ENCODE data around the gene CMYA5.

Gene CMYA5

DNA sequence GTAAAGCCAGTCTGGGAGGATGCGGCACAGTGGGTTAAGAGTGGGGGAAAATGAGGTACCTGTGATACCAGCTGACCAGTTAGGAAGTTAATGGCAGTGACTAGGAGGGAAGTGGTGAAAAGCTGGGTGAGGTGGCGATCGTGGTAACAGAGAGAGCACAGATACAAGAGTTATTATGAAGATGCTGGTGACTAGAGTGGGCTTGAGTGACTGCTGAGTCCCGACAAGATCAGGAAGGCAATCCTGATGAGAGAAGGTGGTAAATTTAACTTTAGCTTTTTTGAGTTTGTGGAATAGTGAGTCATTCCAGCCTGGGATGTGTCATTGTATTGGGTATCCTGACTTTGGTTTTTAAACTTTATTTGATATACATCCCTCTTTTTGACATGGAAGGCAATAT, 38.8 kb downstream of the CMYA5 start:
- no peaks in the 10 kb centered on the region for H3K36me3 ChIP-seq (ENCODE audit: control insufficient read depth, low read length)
- TF ChIP-seq CTCF (IDR thresholded peaks at IDR 0.05; ENCODE audit: low read depth, low read length, poor library complexity, severe bottlenecking) (no peak), EZH2phosphoT487 (IDR thresholded peaks at IDR 0.05; ENCODE audit: borderline replicate concordance, low read length) (no peak)

GRCh38 chr5:79729679-79730078, 40.0 kb downstream of the CMYA5 start:
- TF ChIP-seq CTCF (IDR thresholded peaks at IDR 0.05; ENCODE audit: low read depth, low read length, poor library complexity, severe bottlenecking) (no peak), EZH2phosphoT487 (IDR thresholded peaks at IDR 0.05; ENCODE audit: borderline replicate concordance, low read length) (no peak)
- Histone ChIP-seq H4K20me1 (ENCODE audit: control insufficient read depth, insufficient read depth, low read depth, low read length) (no peaks in the 10 kb centered on the region), H3F3A (ENCODE audit: control insufficient read depth, insufficient read depth) (no peaks in the 10 kb centered on the region)

More for the DNA sequence above, 38.8 kb downstream of the CMYA5 start:
- Histone ChIP-seq H3K27ac (ENCODE audit: low read depth, low read length) (no peak overlapping the region), H3K27me3 (ENCODE audit: control insufficient read depth, low read length) (peaks cover 16% of the 10 kb centered on the region; the same call in 1 of the 2 replicates), H4K20me1 (ENCODE audit: control insufficient read depth, insufficient read depth, low read depth, low read length) (no peaks in the 10 kb centered on the region), H3K4me2 (ENCODE audit: low read length) (no peak overlapping the region), H3K4me3 (ENCODE audit: low read length) (no peak overlapping the region), H3K9me2 (replicated peaks; ENCODE audit: control insufficient read depth, low read length) (no peaks in the 10 kb centered on the region), H3K4me1 (ENCODE audit: control insufficient read depth, low read length) (no peaks in the 10 kb centered on the region), H3F3A (ENCODE audit: control insufficient read depth, insufficient read depth) (no peaks in the 10 kb centered on the region), H3K79me2 (ENCODE audit: control insufficient read depth, low read length) (no peaks in the 10 kb centered on the region), H3K9me3 (ENCODE audit: control insufficient read depth, insufficient read depth, low read length) (no peaks in the 10 kb centered on the region)

DNA sequence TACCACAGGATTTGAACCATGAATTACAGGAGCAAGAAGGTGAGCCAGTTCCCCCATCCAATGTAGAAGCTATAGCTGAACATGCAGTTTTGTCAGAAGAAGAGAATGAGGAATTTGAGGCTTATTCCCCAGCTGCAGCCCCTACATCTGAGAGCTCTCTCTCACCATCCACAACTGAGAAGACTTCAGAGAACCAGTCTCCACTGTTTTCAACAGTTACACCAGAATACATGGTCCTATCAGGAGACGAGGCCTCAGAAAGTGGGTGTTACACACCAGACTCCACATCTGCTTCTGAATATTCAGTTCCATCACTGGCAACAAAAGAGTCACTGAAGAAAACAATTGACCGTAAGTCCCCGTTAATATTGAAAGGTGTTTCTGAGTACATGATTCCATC, 40.9 kb downstream of the CMYA5 start:
- H3K36me3 ChIP-seq (ENCODE audit: control insufficient read depth, low read length), result no peaks in the 10 kb centered on the region
- no peak for TF ChIP-seq CTCF (IDR thresholded peaks at IDR 0.05; ENCODE audit: low read depth, low read length, poor library complexity, severe bottlenecking)
- TF ChIP-seq EZH2phosphoT487 (IDR thresholded peaks at IDR 0.05; ENCODE audit: borderline replicate concordance, low read length), result no peak

More at GRCh38 chr5:79729679-79730078, 40.0 kb downstream of the CMYA5 start:
- no peaks in the 10 kb centered on the region for H3K79me2 ChIP-seq (ENCODE audit: control insufficient read depth, low read length)
- H3K9me2 ChIP-seq (replicated peaks; ENCODE audit: control insufficient read depth, low read length), result no peaks in the 10 kb centered on the region
- no peak overlapping the region for H3K4me3 ChIP-seq (ENCODE audit: low read length)
- peaks cover 16% of the 10 kb centered on the region; the same call in 1 of the 2 replicates for H3K27me3 ChIP-seq (ENCODE audit: control insufficient read depth, low read length)
- no peak overlapping the region for H3K27ac ChIP-seq (ENCODE audit: low read depth, low read length)
- no peaks in the 10 kb centered on the region for H3K9me3 ChIP-seq (ENCODE audit: control insufficient read depth, insufficient read depth, low read length)
- no peaks in the 10 kb centered on the region for H3K4me1 ChIP-seq (ENCODE audit: control insufficient read depth, low read length)
- H3K36me3 ChIP-seq (ENCODE audit: control insufficient read depth, low read length), result no peaks in the 10 kb centered on the region
- no peak overlapping the region for H3K4me2 ChIP-seq (ENCODE audit: low read length)

More for the DNA sequence above, 40.9 kb downstream of the CMYA5 start:
- Histone ChIP-seq H3F3A (ENCODE audit: control insufficient read depth, insufficient read depth) (no peaks in the 10 kb centered on the region), H3K79me2 (ENCODE audit: control insufficient read depth, low read length) (no peaks in the 10 kb centered on the region), H3K4me3 (ENCODE audit: low read length) (no peak overlapping the region), H4K20me1 (ENCODE audit: control insufficient read depth, insufficient read depth, low read depth, low read length) (no peaks in the 10 kb centered on the region), H3K27me3 (ENCODE audit: control insufficient read depth, low read length) (peaks cover 16% of the 10 kb centered on the region; the same call in 1 of the 2 replicates), H3K27ac (ENCODE audit: low read depth, low read length) (no peak overlapping the region), H3K9me2 (replicated peaks; ENCODE audit: control insufficient read depth, low read length) (no peaks in the 10 kb centered on the region), H3K9me3 (ENCODE audit: control insufficient read depth, insufficient read depth, low read length) (no peaks in the 10 kb centered on the region), H3K4me2 (ENCODE audit: low read length) (no peak overlapping the region), H3K4me1 (ENCODE audit: control insufficient read depth, low read length) (no peaks in the 10 kb centered on the region)

Data from DOHH2 (cell line).